H9 (cell line): ENCODE measurements around the gene LPP. TPM values are rescaled to one million over a fixed set of nuclear protein-coding genes. Genes with fewer than 3 reads are reported as not detected.

Experiments
- DNase-seq: peaks from one replicate; pipeline ENCODE4 v3.0.0-alpha.2; 2017
- H2AFZ ChIP-seq: one replicate; pipeline ENCODE4 v1.6.1; 2013; ENCODE audit warnings: mild to moderate bottlenecking, low read length, control low read depth, moderate library complexity
- H2AK5ac ChIP-seq: 2 replicates; pipeline ENCODE4 v1.6.1; 2013; ENCODE audit warnings: low read length, control low read depth, mixed read lengths; ENCODE audit not compliant: insufficient read length
- H2BK120ac ChIP-seq: one replicate; pipeline ENCODE4 v1.6.1; 2013; ENCODE audit warnings: low read depth, mild to moderate bottlenecking, low read length, control low read depth, inconsistent platforms; ENCODE audit not compliant: poor library complexity, severe bottlenecking
- H2BK12ac ChIP-seq: 2 replicates; pipeline ENCODE4 v1.6.1; 2013; ENCODE audit warnings: low read length, control low read depth, mixed read lengths, low read depth; ENCODE audit not compliant: insufficient read length
- H2BK15ac ChIP-seq: 2 replicates; pipeline ENCODE4 v1.6.1; 2013; ENCODE audit warnings: low read depth, low read length, control low read depth
- H2BK20ac ChIP-seq: one replicate; pipeline ENCODE4 v1.6.1; 2013; ENCODE audit warnings: low read depth, mild to moderate bottlenecking, low read length, control low read depth, inconsistent platforms; ENCODE audit not compliant: poor library complexity, severe bottlenecking
- H2BK5ac ChIP-seq: 2 replicates; pipeline ENCODE4 v1.6.1; 2013; ENCODE audit warnings: low read length, control low read depth, mixed read lengths; ENCODE audit not compliant: insufficient read length
- H3K14ac ChIP-seq: 2 replicates; pipeline ENCODE4 v1.6.1; 2013; ENCODE audit warnings: low read length, control low read depth; ENCODE audit not compliant: insufficient read depth
- H3K18ac ChIP-seq: 2 replicates; pipeline ENCODE4 v1.6.1; 2013; ENCODE audit warnings: low read depth, mild to moderate bottlenecking, mixed read lengths, low read length, control low read depth; ENCODE audit not compliant: insufficient read length
- H3K23ac ChIP-seq: 2 replicates; pipeline ENCODE4 v1.6.1; 2013; ENCODE audit warnings: low read length, control low read depth, mixed read lengths, low read depth; ENCODE audit not compliant: insufficient read length
- H3K23me2 ChIP-seq: 2 replicates; pipeline ENCODE4 v1.6.1; 2013; ENCODE audit warnings: low read depth, mild to moderate bottlenecking, mixed read lengths, low read length, control low read depth; ENCODE audit not compliant: insufficient read length, poor library complexity, severe bottlenecking
- H3K27ac ChIP-seq: 2 replicates; pipeline ENCODE4 v1.5.1; 2013; ENCODE audit warnings: low read length, control low read depth, mixed read lengths, low read depth; ENCODE audit not compliant: insufficient read length
- H3K27me3 ChIP-seq: 2 replicates; pipeline ENCODE4 v1.6.1; 2013; ENCODE audit warnings: low read length, control low read depth, inconsistent platforms; ENCODE audit not compliant: insufficient read depth
- H3K4ac ChIP-seq: 2 replicates; pipeline ENCODE4 v1.6.1; 2013; ENCODE audit warnings: low read depth, mild to moderate bottlenecking, control low read depth, inconsistent platforms, low read length, moderate library complexity
- H3K4me1 ChIP-seq: 2 replicates; pipeline ENCODE4 v1.6.1; 2013; ENCODE audit warnings: low read length, control low read depth, inconsistent platforms; ENCODE audit not compliant: insufficient read depth
- H3K4me2 ChIP-seq: 2 replicates; pipeline ENCODE4 v1.6.1; 2013; ENCODE audit warnings: low read length, control low read depth, mixed read lengths; ENCODE audit not compliant: insufficient read length, insufficient read depth
- H3K56ac ChIP-seq: 2 replicates; pipeline ENCODE4 v1.6.1; 2013; ENCODE audit warnings: low read depth, mild to moderate bottlenecking, mixed read lengths, low read length, control low read depth; ENCODE audit not compliant: insufficient read length
- H3K79me1 ChIP-seq: 2 replicates; pipeline ENCODE4 v1.6.1; 2013; ENCODE audit warnings: low read depth, mild to moderate bottlenecking, moderate library complexity, low read length, control low read depth, inconsistent platforms; ENCODE audit not compliant: insufficient read depth, poor library complexity, severe bottlenecking
- H3K79me2 ChIP-seq: 2 replicates; pipeline ENCODE4 v1.6.1; 2013; ENCODE audit warnings: low read length, control low read depth, inconsistent platforms; ENCODE audit not compliant: insufficient read depth
- H3K9ac ChIP-seq: 2 replicates; pipeline ENCODE4 v1.6.1; 2013; ENCODE audit warnings: low read length, control low read depth, mixed read lengths; ENCODE audit not compliant: insufficient read length; ENCODE audit errors: extremely low read depth
- H3K9me3 ChIP-seq: one replicate; pipeline ENCODE4 v1.6.1; 2013; ENCODE audit warnings: low read depth, low read length, inconsistent platforms; ENCODE audit not compliant: control insufficient read depth
- H3T11ph ChIP-seq: one replicate; pipeline ENCODE4 v1.6.1; 2013; ENCODE audit warnings: mild to moderate bottlenecking, low read length, control low read depth, inconsistent platforms
- H4K20me1 ChIP-seq: one replicate; pipeline ENCODE4 v1.6.1; 2013; ENCODE audit not compliant: control insufficient read depth, insufficient read length, insufficient read depth
- H4K5ac ChIP-seq: 2 replicates; pipeline ENCODE4 v1.6.1; 2013; ENCODE audit warnings: low read depth, mild to moderate bottlenecking, mixed read lengths, low read length, control low read depth; ENCODE audit not compliant: insufficient read length
- H4K8ac ChIP-seq: replicated peaks from 2 replicates; pipeline ENCODE4 v1.6.1; 2013; ENCODE audit warnings: low read length, control low read depth, mixed read lengths, low read depth; ENCODE audit not compliant: insufficient read length
- H4K91ac ChIP-seq: 2 replicates; pipeline ENCODE4 v1.6.1; 2013; ENCODE audit warnings: low read depth, mild to moderate bottlenecking, moderate library complexity, mixed read lengths, low read length, control low read depth; ENCODE audit not compliant: insufficient read length
- H3K27ac Mint-ChIP-seq, 3 experiments: 2 replicates in 2 of 3; 3 replicates in 1 of 3; pipeline ENCODE4 v1.8.0; 2020 to 2021; ENCODE audit warnings: mixed read lengths in 3 of 3, mild to moderate bottlenecking in 1 of 3, moderate library complexity in 1 of 3
- H3K27me3 Mint-ChIP-seq: 2 replicates; pipeline ENCODE4 v1.8.0; 2021; ENCODE audit warnings: low read depth, mild to moderate bottlenecking, moderate library complexity, mixed read lengths
- H3K36me3 Mint-ChIP-seq, 3 experiments: 2 replicates in 2 of 3; 3 replicates in 1 of 3; pipeline ENCODE4 v1.8.0; 2020 to 2021; ENCODE audit warnings: low read depth in 3 of 3, mixed read lengths in 3 of 3; ENCODE audit not compliant: insufficient read depth in 1 of 3
- H3K4me1 Mint-ChIP-seq, 2 experiments: 2 replicates each; pipeline ENCODE4 v1.8.0; 2020; ENCODE audit warnings: mixed read lengths in 2 of 2
- H3K4me3 Mint-ChIP-seq, 2 experiments: 2 replicates in 1 of 2; 3 replicates in 1 of 2; pipeline ENCODE4 v1.8.0; 2020 to 2021; ENCODE audit warnings: mild to moderate bottlenecking in 2 of 2, mixed read lengths in 2 of 2, moderate library complexity in 1 of 2
- H3K9me3 Mint-ChIP-seq, 2 experiments: 2 replicates in 1 of 2; 3 replicates in 1 of 2; pipeline ENCODE4 v1.8.0; 2020; ENCODE audit warnings: mild to moderate bottlenecking in 2 of 2, mixed read lengths in 2 of 2, moderate library complexity in 1 of 2
- total RNA-seq: library from RNA; stranded (reverse); gene quantifications from 2 replicates; pipeline ENCODE4 v1.2.1, GENCODE V29; 2021
- TF ChIP-seq, protein P1 (sequence below): fragments of 200-600 bp; sonication (generic); conservative IDR thresholded peaks from 3 replicates; pipeline ENCODE4 v1.8.0; 2021; ENCODE audit warnings: antibody characterized with exemption, mild to moderate bottlenecking

The LPP gene
- total RNA-seq, 1 experiment from 2014 or later: 64.6 TPM

- H4K20me1 ChIP-seq: peaks cover 2% of the 10 kb centered on the region
- TF ChIP-seq, protein P1, sequence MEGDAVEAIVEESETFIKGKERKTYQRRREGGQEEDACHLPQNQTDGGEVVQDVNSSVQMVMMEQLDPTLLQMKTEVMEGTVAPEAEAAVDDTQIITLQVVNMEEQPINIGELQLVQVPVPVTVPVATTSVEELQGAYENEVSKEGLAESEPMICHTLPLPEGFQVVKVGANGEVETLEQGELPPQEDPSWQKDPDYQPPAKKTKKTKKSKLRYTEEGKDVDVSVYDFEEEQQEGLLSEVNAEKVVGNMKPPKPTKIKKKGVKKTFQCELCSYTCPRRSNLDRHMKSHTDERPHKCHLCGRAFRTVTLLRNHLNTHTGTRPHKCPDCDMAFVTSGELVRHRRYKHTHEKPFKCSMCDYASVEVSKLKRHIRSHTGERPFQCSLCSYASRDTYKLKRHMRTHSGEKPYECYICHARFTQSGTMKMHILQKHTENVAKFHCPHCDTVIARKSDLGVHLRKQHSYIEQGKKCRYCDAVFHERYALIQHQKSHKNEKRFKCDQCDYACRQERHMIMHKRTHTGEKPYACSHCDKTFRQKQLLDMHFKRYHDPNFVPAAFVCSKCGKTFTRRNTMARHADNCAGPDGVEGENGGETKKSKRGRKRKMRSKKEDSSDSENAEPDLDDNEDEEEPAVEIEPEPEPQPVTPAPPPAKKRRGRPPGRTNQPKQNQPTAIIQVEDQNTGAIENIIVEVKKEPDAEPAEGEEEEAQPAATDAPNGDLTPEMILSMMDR: no peak
Observed at GRCh38 chr3:188176476-188176875, 22.5 kb downstream of the LPP start.

More at GRCh38 chr3:188176476-188176875, 22.5 kb downstream of the LPP start:
- Histone ChIP-seq H3K23ac (no peak overlapping the region), H3K18ac (no peak overlapping the region), H2BK120ac (no peak overlapping the region), H2BK5ac (no peak overlapping the region), H2AFZ (no peak overlapping the region), H4K5ac (no peak overlapping the region), H4K8ac (no peak overlapping the region), H2AK5ac (no peak overlapping the region), H2BK20ac (no peak overlapping the region), H3K56ac (no peak overlapping the region), H3K9me3 (no peaks in the 10 kb centered on the region), H3K23me2 (no peaks in the 10 kb centered on the region), H3K14ac (no peak overlapping the region), H4K91ac (no peak overlapping the region), H3K4me2 (no peak overlapping the region), H3K27me3 (no peaks in the 10 kb centered on the region), H3K4ac (no peak overlapping the region), H3K9ac (no peak overlapping the region), H3K79me1 (no peaks in the 10 kb centered on the region), H2BK15ac (no peak overlapping the region), H3T11ph (no peak overlapping the region), H3K27ac (no peak overlapping the region), H3K4me1 (peaks cover 4% of the 10 kb centered on the region; the same call in 1 of the 2 replicates), H3K79me2 (peaks cover 3% of the 10 kb centered on the region; the same call in 1 of the 2 replicates), H2BK12ac (no peak overlapping the region)
- Mint-ChIP-seq H3K9me3 (no peaks in the 10 kb centered on the region), H3K36me3 (peaks cover 0 to 2% (median 0%) of the 10 kb centered on the region in 3 experiments; a peak in 1 of 7 replicates), H3K4me3 (no peak overlapping the region), H3K27ac (no peak overlapping the region), H3K27me3 (no peaks in the 10 kb centered on the region), H3K4me1 (peaks cover 20 to 23% of the 10 kb centered on the region in 2 experiments)
- DNase-seq: no peak
